Measurements from ENCODE around the gene BET1L.
"Not testable (repeated sequence)": the region's sequence is repeated elsewhere in the genome, so short reads cannot be mapped to it uniquely, and the experiment has no call there.

Gene BET1L

DNA sequence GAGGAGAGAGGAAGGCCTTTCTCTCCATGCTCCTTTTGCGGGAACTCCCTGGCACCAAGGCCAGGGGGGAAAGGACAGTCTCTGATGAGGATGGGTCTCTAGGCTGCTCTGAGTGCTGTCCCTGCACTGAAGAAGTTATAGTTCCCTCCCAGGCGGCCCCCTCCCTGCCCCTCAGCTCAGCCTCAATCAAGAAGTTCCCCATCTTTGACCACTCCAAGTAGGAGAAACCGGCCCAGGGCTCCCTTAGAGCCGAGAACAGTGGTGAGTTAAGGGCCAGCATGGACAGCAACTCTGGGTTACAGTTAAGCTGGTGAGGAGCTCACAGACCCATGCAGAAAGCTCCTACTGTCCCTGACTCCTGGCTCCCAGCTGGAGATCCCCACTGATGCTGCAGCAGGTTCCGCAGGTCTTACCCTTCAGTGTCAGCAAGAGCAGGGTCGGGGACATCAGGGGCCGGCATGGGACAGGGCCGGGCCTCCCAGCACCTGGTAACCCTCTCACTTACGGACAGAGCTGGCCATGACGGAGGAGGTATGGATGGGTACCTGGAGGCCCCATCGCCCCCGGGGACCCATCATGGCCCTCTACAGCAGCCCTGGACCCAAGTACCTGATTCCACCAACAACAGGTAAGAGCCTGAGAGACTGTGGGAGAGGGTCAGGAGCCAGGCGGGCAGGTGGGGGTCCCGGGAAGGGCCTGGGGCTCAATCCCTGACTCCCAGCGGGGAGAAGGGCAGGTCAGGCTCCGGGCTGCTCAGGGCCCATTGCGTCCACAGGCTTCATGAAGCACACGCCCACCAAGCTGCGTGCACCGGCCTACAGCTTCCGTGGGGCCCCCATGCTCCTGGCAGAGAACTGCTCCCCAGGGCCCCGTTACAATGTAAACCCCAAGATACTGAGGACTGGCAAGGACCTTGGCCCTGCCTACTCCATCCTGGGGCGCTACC lies 10.1 kb downstream of the BET1L start:
- no peak for DNase-seq (ENCODE audit: low read depth in 2 of 2)

DNA sequence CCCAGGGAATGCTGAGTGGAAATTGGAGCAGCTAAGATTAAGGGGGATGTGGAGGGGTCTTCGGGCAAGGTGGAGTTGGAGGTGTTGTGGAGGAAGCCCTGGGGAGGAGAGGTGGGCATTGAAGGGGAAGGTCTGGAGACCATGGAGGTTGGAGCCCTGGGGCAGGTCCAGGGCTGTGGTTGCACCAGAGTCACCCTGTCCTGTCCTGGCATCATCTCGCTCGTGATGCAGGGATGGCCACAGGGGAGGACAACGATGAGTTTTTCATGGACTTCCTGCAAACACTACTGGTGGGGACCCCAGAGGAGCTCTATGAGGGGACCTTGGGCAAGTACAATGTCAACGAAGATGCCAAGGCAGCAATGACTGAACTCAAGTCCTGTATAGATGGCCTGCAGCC lies 13.7 kb downstream of the BET1L start:
- DNase-seq (ENCODE audit: low read depth in 2 of 2) = not testable (repeated sequence)

DNA sequence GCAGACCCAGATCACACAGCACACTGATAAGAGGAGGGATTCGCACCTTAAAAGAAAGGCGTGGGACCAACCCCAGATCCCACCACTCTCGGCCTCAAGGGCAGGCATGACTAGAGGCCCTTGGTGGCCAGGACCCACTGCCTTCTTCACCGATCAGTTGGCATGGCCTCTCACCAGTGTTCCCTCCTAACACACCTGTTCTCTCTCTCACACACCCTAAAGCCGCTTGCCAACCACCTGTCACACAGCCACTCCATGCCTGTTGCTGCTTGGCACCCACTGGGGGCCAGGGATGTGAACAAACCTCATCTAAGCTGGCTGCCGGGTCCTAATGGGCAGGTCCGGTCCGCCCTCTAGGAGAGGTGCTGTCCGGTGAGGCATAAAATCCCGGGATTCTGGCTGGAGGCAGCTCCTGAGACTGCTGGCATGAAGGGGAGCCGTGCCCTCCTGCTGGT lies 14.5 kb downstream of the BET1L start, which contains the start of gene SCGB1C1:
TSS of gene SCGB1C1 (plus strand) at position 405 of the 455 bp plus-strand sequence. CDS start at position 427, 22 bp downstream.
- not testable (repeated sequence) for DNase-seq (ENCODE audit: low read depth in 2 of 2)

DNA sequence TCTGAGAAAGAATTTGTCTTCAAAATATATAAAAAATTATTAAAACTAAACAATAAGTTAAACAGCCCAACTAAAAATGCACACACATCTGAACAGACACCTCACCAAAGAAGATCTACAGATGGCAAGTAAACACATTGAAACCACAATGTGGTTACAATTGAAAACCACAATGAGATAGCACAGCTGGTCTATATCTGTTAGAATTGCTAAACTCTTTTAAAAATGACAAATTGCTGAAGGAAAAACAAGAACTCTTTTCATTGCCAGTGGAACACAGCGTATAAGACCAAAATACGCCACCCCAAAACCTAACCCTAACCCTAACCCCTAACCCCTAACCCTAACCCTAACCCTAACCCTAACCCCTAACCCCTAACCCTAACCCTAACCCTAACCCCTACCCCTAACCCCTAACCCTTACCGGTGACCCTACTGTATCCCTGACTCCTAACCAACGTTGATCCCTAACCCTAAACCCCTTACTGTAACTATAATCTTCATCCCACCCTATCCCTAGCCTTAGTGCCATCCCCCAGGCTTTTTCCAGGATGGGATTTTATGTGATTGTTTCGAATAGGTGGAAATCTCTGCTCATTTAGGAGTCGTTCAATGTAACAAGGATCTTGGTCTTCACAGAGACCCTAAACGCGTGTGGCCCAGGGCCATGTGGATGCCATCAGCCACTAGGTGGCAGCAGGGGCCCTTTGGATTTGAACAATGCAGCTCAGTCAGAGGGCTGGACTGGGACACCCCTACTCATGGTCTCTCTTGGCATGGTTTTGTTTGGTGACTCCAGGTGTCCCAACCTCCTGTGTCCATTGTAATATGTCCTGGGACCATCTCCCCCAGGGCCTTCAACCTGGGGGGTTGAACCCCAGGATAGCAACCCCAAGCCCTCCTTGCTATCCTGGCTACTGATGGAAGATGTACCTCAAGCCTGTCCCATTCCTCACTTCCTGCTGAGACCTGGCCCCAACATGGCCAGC lies 15.4 kb downstream of the BET1L start:
- DNase-seq (ENCODE audit: low read depth in 2 of 2) = not testable (repeated sequence)

DNA sequence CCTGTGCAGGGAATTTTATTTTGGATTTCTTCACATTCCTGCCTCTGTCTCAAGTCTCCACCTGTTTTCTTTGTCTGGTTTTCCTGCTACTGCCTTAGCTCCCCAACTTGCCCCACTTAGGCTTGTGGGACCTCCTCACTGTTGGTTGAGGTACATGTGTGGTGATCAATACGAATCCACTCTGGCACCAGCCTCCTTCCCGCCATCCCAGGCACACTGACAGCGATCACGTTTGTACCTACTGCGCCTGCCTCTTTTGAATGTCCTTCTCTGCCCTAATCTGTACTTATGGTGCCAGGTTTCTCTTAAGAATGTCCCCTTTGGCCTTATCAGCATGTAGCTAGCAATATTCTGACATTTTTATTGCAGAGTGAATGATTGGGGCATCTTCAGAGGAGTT lies 16.7 kb downstream of the BET1L start:
- not testable (repeated sequence) for DNase-seq (ENCODE audit: low read depth in 2 of 2)

DNA sequence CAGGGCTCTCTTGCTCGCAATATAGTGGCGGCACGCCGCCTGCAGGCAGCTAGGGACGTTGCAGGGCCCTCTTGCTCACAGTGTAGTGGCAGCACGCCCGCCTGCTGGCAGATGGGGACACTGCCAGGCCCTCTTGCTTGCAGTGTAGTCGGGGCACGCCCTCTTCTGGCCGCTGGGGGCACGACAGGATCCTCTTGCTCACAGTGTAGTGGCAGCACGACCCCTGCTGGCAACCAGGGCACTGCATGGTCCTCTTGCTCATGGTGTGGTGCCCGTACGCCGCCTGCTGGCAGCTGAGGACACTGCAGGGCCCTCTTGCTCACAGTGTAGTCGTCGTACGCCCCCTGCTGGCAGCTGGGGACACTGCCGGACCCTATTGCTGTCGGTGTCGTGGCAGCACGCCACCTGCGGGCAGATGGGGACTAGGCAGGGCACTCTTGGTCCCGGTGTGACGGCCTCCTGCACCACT lies 17.3 kb downstream of the BET1L start:
- not testable (repeated sequence) for DNase-seq (ENCODE audit: low read depth in 2 of 2)

DNA sequence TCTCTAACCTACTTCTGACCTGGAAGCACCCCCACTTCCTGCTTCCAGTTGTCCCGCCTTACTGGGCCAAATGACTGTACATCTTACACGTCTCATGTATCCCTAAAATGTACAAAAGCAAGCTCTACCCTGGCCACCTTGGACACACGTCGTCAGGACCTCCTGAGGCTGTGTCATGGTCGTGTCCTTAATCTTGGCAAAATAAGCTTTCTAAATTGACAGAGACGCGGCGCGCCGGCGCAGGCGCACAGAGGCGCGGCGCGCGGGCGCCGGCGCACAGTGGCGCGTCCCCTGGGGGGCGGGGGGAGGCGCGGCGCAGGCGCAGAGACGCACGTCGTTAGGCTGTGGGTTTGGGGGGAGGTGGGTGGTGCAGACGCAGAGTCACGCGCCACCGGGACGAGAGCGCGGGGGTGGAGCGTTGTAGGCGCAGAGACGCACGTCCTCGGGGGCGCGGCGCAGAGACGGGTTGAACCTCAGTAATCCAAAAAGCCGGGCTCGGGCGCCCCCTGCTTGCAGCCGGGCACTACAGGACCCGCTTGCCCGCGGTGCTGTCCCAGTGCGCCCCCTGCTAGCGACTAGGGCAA lies 17.9 kb downstream of the BET1L start:
- DNase-seq (ENCODE audit: low read depth in 2 of 2) = not testable (repeated sequence)

DNA sequence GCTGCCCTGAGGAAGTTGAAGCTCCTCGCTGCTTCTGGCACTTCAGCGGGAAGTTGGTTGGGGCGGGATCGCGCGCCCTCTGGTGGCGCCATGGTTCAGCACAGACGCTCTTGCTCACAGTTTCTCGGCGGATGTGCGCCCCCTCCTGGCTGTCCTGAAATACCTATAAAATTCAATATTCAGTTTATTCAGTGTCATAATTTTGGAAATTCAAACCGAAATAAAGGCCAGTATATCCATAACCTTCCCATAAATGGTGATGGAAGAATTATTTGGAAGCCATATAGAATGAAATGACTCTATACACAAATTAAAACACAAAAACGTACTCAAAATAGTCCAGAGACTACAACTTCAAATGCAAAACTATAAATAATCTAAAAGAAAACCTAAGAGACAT lies 27.0 kb downstream of the BET1L start:
- not testable (repeated sequence) for DNase-seq (ENCODE audit: low read depth in 2 of 2)
